ENCODE results near the gene ELK4.

The ELK4 gene, protein sequence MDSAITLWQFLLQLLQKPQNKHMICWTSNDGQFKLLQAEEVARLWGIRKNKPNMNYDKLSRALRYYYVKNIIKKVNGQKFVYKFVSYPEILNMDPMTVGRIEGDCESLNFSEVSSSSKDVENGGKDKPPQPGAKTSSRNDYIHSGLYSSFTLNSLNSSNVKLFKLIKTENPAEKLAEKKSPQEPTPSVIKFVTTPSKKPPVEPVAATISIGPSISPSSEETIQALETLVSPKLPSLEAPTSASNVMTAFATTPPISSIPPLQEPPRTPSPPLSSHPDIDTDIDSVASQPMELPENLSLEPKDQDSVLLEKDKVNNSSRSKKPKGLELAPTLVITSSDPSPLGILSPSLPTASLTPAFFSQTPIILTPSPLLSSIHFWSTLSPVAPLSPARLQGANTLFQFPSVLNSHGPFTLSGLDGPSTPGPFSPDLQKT

DNA sequence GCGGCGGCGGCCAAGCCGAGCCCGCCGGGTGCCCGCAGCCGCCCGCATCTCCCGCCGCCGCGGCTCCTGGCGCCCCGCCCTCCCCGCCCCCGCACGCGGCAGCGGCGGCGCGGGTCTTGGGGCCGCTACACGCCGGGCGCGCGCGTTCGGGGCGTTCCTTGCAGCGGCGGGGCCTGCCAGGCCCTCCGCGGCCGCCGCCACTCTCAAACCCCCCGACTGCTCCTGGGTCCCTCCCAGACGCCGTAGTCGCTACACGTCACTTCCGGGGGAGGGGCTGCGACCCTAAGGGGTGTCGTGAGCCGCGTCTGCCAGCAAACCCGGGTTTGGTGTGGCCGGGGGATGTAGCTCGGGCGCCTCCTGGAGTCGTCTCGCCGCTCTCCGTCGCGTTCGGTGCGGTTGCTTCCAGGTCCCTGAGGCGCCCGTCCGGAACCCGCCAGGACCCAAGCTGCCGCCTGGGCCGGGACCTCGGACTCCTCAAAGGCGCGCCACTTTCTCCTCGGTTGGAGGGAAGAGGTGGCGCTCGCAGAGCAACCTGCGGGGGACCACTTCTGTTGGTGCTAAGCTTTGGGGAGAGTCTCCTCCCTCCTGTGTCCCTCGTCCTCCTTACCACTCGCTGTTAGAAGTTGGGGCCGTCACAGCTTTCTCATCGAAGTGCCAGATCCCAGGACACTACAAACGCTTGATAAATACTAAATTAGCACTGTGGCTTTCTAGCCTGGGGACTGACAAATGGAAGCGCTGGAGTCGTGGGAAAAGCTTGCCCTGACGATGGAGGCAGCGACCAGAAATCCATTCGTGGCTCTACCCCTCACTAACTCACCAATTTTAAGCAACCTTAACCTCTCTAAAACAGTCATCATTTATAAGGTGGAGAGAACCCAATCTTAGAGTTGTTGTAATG lies at the start of gene ELK4:
TSS of gene ELK4 (minus strand) at position 244 of the 901 bp plus-strand sequence. CDS start 8,129 bp downstream, outside the sequence.
- peak; percentile 99 for DNase-seq

DNA sequence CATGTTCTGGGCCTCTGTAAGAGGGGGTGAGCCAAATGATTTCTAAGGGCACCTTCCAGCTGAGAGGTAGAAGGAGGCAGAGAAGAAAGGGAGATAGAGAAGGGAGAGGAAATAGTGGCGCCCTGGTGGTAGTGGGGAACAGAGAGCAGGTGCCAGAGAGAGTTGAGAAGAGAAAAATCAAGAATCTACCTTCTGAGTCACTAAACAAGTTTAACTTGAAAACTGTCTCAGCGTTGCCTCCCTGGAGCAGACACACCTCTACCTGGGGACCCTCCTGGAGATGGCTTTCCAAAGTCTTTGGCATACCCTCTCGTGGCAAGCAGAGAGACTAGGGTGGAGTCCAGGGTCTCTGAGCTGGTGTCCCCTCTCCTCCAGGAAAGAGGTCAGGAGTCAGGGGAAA lies 49.6 kb upstream of the ELK4 start:
- no peak for DNase-seq

DNA sequence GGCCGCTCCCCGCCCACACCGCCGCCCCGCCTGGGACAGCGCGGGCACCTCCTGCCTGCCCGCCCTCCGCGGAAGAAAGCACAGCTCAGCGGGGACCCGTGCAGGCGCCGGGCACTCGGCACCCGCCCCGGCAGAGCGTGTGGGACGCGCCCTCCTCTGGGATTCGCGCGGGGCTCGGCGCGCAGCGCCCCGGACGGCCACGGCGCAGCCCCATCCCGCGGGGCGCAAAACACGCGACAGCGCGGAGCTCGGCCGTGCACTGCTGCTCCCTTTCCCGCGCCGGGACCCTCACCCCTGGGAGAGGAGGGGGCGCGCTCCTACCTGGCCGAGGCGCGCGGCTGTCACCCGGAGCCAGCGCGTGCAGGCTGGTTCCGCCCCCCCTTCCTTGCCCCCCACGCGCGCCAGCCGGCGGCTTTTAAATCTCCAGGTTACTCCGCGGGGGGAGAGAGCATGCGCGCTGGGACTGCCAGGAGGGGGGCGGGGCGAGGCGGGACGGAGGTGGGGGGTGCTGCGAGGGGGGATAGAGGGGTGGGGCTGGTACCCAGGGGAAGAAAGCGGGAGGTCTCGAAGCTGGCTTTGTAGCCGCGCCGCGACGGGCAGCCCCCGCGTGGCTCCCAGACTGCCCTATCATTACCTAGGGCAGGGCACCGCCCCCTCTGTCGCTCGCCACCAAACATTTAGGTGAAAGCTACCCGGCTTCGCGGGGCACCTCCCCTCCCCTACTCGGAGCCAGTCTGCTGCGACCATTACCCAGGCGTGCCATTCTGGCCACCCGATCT lies 48.5 kb upstream of the ELK4 start, which contains the start of gene SLC45A3:
TSS of gene SLC45A3 (minus strand) at position 437 of the 779 bp plus-strand sequence. CDS start 15,853 bp downstream, outside the sequence.
- DNase-seq: peak; percentile 62 to 67

DNA sequence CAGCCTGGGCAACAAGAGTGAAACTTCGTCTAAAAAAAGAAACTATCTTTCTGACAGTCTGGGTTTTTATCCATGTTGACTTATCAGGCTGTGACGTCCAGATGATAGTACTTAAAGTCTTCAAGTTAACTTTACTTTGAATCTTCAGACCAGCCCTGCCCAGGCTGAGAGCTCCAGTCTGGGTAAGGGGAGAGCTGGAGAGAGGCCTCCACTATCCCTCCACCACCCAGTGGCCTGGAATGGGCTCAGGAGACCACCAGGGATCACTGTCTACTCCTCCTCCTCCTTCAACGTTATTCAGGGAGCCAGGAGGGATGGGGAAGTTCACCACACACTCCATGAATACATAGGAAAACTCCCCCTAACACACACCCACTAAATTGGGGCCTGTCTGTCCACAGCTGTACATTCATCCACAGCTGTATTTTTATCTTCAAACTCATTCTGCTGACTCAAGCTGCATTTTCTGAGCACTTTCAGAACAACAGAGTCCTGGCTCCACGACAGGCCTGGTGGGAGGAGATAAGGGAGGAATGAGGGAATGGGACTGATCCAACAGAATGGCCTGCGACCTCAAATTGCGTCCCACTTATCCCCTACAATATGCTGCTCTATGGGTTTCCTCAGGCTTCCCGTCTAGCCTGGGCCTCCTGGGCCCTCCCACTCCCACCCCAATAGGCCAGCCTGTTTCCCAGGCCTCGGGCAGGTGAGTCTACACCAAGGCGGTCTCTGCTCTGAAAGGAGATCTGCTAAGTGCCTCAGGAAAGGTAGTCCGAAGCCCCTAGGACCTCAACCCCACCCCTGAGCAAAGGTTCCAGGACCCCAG lies 46.7 kb upstream of the ELK4 start:
- no peak for DNase-seq

DNA sequence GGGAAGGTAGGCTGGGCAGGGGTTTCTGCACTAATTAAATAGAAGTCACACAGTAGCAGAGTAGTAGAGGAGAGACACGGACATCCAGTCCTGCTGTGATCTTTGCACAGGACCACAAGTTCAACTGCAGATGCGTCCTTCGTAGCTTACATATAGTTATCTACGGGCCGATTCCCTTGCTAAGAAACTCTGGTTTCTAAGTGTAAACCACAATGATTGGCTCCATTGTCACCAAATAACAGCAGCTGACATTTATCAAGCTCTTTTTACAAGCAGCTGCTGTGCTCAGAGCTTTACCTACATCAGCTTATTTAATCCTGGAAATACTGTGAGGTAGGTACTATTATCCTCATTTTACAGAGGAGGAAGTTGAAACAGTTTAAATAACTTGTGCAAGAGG lies 45.4 kb upstream of the ELK4 start:
- DNase-seq: no peak

DNA sequence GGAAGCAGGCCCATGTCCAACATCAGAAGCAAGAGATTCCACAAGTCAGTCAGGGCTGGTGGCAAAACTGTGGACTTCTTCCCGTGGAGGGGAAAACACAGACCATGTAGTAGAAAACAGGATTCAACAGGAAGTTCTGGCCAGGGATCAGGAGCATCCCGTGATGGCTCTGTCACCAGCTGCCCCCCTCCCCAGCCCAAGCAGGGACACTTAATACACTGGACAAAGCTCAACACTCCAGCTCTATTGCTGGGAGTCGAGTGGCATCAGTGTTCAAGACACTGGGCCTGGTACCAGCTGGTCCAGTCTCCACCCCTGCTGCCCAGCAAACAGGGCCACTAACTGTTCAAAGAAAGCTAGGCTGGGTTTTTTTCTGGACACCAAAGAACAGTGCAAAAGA lies 44.8 kb upstream of the ELK4 start:
- DNase-seq: no peak

DNA sequence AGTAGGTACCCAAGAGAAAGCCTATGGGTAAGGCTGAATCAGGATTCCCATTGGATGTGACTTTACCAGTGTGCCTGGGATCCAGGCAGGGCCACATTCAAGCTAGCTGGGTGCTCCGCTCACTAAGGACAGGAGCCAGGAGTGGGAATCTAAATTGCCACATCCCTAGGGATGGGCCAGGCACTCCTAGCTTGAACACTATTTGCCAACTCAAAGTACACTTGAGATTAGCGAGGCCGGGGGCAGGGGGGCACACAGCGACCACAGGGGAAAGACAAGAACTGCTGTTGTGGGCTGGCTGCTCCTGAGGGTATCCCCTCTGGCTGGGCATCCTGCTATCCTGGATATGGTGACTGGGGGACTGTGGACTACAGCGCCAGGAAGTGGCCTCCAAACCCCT lies 44.2 kb upstream of the ELK4 start:
- no peak for DNase-seq

DNA sequence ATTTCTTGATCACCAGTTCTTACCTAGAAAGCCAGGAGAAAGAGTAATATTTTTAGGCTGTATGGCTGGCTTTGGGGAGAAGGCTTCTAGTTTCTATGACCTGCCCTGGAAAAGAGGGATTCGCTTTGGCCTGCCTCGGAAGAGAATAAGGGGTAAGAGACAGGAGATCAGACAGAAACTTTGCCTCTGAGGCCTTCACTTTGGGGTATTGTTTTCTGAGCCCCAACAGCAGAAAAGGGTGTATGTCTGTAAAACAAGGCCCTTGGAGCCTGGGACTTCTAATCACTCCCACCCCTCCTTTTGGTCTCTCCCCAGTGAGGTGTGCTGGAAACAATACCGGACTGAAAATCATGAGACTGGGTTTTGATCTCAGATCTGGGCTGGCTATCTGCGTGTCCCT lies 43.4 kb upstream of the ELK4 start:
- no peak for DNase-seq

DNA sequence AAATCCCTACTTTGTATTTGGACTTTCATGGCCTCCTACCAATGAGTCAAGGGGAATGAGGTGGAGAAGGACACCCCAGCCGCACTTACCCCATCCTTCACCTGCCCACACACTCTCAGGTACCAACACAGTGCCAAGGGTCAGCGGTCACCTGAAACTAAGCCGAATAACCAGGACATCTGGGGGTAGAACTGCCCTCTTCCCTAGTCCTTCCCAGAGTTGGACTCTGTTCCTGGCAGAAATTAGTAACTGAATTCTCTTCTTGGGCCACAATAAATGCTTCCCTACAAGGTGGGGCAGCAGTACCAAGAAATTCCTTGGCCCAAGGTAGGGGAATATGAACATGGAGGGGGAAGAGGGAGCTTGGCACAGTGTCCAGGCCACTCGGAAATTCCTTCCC lies 41.2 kb upstream of the ELK4 start:
- DNase-seq: no peak

DNA sequence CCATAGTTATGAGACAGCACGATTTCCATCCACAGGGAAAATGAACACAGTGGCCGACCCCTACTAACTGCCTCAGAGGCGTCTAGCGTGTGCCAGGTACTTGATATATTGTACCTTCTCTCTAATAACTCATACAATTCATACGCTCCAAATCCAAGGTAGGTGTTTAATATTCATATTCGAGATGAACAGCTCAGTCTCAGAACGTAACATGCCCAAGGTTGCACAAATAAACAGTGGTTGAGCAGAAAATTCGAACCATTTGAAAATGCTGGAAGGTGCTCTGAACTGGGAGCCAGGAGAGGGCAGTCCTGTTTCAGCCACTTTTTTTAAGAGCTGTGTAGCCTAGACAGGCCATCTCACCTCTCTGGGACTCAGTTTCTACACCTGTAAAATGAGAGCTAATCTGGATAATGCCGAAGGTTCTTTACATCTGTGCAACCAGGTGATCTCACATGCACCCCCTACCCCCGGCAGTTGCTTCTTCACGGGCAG lies 40.6 kb upstream of the ELK4 start:
- DNase-seq: no peak

DNA sequence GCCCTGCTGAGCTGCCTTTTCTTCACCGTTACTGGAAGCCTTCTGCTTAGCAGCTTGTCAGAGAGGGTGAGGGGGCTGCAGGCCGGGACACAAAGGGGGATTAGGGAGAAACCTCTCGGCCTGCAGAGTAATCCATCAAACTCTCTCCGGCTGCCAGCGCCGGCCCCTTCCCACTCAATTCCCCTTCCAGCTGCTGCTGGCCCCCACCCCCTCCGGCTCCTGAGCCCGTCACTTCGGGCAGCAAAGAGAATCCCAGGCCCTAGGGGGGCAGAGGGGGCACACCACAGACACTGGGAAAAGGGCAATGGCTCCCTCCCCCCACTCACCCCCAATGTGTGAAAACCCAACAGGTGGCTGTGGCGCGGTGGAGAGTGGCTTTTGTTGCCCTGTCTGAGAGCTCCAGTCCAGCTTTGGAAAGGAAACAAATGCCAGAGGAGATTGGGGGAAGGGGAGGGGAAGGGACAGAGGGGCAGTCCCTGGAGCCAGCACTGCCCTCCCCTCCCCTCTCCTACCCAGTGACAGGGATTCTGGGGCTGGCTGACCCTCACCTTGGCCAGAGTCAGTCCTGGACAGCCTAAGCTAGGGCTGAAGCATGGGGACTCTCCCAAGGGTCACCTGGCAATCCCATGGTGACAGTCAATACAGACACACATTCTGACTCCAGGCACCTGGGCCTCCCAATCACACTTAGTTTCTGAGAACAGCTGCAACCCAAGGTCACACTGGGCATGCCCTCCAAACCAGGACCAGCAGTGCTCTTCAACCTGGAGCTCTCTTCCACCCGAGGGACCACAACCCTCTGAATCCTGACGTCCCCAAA lies 39.0 kb upstream of the ELK4 start:
- DNase-seq: no peak

DNA sequence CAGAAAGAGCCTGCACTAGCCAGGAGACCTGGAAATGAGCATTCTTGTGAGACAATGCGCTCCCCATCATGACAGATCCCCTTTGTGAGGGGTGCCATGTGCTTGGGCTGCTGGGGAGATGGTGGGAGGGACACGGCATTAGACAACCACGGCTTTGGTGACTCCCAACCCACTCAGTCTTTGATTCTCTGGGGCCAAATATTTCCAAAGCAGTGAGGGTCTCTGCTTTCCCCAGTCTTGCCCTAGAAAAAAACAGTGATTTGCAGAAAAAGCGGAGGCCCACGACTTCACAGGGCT lies 38.3 kb upstream of the ELK4 start:
- DNase-seq: no peak

DNA sequence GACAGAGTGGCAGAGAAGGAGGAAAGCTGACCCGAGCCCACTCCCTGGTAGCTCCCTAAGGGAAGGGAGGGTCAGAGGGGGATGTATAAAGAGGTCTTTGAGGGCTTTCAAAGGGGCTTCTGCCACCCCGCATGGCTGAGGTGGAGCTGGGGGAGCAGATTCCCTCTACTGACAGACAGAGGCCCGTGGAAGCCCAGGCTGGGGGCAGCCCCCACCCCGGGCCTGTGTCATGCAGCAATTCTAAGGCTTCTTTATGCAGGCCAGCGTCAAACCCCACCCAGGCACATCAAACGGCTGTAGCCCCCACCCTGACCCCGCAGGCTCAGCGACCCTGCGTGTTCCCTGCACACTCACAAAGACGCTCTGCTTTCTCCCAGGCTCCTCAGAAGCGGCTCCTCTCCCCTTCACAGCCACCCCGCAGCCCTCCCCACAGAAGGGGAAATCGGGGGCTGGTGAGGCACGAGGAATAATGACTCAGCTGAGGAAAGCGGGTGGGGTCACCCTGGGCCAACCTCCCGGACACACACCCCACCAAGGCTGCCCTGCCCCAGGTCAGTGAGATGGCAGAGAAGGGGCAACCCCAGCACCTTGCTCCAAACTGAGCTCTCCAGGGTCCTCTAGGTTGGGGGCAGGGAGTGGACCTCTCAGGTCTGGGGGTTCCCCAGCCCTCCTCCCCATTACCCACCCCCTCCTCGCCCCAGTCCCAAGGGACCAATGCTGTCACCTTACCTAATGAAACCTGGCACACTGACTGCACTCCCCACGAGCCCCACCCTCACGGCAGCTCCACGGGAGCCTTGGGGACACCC lies 37.7 kb upstream of the ELK4 start:
- no peak for DNase-seq

DNA sequence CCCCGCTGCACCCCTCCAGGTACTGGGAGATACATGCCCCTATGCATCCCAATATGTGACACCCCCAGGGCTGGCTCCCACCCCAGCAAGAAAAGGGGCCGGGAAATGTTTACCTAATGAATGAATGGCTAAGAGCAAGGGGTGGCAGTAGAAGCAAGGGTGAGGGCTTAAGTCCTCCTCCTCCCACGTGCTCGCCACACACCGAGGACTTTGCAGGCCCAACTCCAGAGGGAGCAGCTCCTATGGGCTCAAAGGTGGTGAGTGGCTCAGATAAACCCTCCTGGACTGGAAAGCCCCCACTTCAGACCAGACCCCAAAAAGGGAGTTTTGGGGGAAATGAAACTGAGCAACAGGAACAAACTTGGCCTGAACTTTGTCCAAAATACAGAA lies 37.1 kb upstream of the ELK4 start:
- no peak for DNase-seq

DNA sequence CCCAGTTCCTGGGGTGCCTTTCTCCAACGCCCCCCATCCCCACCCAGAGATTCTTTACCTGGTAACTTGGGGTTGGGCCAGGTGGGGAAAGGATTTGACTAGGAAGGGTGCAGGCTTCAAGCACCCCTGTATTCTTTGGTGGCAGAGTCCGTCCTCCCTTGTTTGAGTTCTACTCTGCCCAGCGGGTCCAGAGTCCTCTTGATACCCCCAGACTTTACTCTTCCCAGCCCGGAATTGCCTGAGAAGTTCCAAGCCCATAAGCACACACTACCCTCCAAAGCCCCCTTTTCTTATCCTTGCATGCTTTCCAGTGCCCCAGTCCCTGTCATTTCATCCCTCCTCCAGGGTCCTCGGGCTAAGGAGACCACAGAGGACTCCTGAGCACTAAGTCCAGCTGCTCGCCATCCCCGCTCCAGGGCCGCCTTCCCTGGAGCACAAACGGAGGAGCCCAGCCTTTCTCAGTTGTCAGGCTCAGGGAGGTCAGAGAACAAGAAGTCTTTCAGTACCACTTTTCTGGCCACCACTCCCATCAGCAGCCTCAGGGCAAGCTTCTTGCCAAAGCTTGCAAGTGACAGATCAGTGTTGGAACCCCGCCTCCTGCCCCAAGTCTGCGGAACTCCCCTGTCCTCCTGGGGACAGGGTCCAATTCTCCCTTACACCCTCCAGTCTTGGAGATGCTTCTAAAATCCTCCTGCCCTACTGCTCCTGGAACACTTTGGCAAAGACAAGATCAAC lies 36.3 kb upstream of the ELK4 start:
- no peak for DNase-seq

DNA sequence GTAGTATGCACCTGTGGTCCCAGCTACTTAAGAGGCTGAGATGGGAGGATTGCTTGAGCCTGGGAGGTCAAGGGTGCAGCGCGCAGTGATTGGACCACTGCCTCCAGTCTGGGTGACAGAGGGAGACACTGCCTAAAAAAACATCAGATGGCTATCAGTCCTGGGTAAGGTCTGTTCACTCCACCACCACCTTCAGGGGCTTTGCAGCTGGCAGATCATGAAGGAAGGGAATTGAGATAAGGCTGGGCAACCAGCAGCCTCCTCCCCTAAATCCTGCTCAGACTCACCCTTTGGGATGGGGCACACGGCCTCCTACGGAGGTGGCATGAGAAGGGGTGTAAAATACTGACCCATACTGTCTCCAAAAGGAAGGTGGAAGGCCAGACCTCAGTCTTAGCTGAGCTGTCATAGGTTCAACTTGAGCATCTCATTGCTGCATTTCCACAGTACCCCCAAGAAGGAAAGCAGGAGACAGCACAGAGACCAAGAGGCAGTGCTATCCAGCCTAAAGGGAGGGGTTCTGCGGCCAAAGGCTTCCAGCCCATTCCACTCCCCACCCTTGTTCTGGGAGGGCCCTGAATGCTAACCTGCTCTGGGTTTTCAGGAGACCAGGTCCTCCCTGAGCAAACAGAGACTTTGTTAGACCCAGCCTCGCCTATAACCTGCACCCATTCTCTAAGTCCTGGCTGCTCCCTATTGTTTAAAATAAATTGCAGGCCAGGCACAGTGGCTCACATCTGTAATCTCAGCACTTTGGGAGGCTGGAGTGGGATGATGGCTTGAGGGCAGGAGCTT lies 34.8 kb upstream of the ELK4 start:
- no peak for DNase-seq

DNA sequence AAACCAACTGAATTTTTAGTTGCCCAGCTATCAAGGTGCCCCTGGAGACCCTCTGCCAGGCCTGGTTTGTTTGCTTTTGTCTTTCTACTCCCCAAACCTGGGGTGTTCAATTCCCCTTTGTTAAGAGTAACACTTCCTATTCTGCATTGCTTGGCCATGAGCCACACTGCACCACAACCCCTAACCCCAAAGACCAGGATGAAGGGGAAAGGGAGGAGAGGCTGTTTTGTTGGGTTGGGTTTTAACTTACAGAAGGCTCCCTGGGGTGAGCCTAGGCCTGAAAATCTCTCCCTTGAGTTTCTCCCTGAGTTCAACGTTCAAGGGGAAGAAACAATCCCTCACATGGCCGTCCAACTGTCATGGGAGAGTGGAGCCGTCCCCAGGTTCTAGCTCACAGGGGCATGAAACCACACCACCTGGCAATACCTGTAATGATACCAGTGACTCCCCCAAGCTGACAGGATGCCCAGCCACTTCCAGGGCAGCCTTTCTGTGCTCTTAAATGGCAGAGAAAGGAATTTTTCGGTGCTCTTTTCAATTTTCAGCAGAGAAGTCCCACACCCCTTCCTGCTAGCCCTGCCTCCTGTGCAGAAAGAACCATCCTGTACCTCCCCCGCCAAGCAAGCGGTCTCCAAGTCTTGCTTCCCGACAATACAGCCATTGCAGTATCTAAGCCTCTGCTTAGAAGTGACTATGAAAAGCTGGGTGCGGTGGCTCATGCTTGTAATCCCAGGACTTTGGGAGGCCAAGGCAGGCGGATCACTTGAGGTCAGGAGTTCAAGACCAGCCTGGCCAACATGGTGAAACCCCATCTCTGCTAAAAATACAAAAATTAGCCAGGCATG lies 33.6 kb upstream of the ELK4 start:
- no peak for DNase-seq
